Activated CD4-positive, CD25-positive, alpha-beta regulatory T cell treated with anti-CD3 and anti-CD28 coated beads, Interleukin-2, amount 50 U/mL, for 24 hours (primary cell): ENCODE measurements around the gene EXOC5.
A peak's percentile ranks its signal among the peaks of the same experiment; 100 is the strongest.
"Not testable (repeated sequence)": the region's sequence is repeated elsewhere in the genome, so short reads cannot be mapped to it uniquely, and the experiment has no call there.

Source experiments
- ATAC-seq, 2 donors: fragments of 150-1000 bp; cut with Tn5 transposase; one replicate each; pipeline ENCODE4 v1.10.0; 2021; ENCODE audit warnings: mild to moderate bottlenecking in 1 of 2, moderate library complexity in 1 of 2

The EXOC5 gene

DNA sequence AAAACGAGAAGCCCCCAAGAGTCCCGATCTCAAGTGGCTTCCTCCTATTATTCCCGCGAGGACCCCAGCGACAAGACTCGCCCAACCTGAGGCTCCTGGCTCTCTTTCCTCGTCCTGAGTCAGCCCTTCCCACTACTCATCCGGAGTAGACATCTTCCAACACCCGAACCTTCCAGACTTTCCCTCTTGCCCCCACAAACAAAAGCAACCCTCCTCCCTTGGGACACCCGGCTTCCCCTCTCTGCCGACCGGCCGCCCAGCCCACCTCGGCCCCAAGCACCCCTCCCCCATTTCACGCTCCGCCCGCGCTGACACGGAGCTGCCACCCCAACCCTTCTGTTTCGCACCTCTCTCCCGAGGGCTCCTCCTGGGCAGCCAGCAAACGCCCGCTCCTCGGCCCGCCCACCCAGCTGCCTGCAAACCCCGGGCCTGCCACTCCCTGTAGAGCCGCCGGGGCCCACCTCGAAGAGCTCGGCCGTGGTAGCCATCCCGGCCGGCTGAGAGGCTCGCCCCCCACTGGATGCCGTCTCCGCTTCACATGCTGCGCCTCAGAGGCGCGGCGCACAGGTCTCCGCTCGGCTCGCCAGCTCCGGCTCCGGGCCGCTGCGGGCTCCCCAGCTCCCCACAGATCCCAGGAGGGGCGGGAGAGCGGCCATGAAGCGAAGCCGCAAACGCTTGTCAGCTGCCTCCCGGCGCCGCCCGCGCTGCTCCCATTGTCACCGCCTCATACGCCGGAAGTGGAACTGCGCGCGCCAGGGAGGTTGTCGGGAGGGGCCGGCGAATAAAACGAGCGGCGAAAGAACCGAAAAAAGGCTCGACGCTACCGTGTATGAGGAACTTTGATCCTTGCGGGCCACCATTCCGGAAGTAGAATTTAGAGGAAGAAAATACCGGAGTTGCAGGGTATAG, at the start of gene EXOC5, which contains the start of gene AP5M1:
Gene EXOC5, minus strand, starts transcription at position 745 of the 909 bp plus-strand sequence. Its CDS starts 257 bp downstream, at position 488.
Gene AP5M1, plus strand, starts transcription at position 811 of the 909 bp plus-strand sequence. CDS start 344 bp downstream, outside the sequence.
- peak; percentile 90 to 91 for ATAC-seq

DNA sequence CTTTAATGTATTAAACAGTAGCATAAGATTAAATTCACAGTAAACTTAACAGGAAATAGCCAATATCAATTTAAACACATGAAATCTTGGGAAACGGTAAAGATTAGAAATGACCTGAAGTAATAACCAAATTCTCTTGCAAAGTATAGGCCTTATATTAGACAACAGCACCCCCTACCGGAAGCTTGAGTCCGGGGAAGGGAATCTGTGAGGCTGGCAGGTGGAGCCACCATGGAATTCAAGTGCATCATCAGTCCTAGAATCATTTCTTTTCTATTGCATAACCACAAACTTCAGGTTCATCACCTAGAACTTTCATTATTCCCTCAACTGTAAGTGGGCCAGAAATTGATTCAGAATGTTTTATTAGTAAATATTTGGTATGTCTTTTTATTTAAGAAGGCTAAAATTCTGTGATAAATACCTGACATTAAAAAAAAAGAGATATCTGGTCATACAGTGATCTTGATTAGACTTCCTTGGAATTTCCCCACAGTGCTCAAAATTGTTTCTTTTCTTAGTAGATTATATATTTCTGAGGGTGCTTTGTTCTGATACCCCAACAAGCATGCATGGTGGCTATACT, 48.6 kb upstream of the EXOC5 start:
- peak in 1 of 2 donors; percentile 71 for ATAC-seq

DNA sequence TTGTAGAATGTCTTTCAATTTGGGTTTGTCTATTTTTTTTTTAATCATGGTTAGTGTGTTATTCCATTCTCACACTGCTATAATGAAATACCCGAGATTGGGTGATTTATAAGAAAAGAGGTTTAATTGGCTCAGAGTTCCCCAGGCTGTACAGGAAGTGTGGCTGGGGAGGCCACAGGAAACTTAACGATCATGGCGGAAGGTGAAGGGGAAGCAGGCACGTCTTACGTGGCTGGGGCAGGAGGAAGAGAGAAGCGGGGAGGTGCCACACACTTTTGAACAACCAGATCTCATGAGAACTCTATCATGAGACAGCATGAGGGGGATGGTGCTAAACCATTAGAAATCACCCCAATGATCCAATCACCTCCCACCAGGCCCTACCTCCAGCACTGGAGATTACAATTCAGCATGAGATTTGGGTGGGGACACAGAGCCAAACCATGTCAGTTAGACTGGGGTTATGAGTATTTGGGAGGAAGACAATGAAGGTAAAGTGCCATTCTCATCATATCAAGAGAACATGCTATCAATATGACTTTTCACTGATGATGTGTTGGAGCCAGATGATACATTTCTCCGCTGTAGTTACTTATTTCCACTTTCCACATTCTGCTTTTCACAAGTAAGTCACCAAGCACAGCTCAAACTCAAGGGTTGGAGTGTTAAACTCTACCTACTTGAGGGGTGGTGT, 45.8 kb upstream of the EXOC5 start:
- no peak for ATAC-seq

- no peak for ATAC-seq
Observed at GRCh38 chr14:57302883-57303282, 34.2 kb upstream of the EXOC5 start.

GRCh38 chr14:57299511-57299910, 30.8 kb upstream of the EXOC5 start:
- no peak for ATAC-seq

GRCh38 chr14:57297852-57298251, 29.1 kb upstream of the EXOC5 start:
- ATAC-seq = no peak

DNA sequence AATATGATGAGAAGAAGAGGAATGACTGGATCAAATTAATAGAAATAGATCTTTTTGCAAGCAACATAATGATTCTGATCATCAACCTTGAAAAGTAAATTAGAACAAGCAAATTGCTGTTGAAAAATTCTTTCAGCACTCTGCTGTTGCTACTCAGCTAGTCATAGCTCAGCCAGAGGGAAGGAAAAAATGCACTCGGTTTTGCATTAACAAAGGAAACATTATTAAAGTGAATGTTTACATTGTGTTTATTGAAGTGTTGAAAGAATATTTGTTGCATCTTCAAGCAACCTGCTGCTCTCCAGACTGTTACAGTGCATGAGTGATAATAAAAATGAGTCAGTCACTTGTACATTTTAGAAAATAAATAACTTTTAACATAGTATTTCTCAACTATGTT, 26.5 kb upstream of the EXOC5 start:
- ATAC-seq = no peak

DNA sequence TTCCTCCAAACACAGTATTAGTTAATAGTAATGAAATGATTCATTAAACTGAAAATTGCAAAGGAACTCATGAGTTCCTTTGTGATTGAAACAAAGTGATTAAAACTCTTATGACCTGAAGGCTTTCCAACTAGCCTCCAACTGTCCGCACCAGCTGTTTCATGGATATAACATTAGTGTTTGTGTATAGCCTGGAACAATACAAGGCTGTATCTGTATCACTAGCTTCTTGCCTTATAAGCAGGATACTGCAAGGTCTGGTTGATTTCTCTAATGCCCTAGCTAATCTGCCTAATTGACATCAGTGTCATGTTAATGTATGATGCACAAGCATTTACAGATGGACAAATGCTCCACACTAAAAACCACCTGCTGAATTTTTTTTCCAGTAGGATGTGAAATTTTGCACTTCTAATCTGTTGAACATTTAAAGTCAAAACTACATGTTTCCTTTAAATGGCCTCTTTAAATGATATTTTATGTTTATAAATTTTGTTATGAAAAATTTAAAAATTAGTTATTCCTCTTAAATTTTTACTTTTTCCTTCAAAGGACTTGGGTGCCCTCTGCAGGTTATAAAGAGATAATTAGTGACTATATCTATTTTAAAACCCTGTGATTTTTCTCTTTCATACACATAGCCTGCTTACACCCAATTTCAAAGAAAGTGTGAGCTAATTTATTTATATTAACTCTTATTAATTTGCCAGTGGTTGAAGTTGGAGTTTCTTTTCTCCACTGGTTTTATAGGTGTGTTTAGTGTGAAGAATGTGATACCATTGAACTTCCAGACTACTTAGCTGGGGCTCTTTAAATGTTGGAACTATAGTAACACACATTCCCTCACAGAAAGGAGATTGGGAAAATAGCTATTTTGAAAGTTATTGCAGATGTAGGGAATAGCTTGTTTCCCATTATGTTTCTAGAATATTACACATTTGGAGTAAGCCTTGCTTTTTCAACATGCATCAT, 25.4 kb upstream of the EXOC5 start:
- no peak for ATAC-seq

DNA sequence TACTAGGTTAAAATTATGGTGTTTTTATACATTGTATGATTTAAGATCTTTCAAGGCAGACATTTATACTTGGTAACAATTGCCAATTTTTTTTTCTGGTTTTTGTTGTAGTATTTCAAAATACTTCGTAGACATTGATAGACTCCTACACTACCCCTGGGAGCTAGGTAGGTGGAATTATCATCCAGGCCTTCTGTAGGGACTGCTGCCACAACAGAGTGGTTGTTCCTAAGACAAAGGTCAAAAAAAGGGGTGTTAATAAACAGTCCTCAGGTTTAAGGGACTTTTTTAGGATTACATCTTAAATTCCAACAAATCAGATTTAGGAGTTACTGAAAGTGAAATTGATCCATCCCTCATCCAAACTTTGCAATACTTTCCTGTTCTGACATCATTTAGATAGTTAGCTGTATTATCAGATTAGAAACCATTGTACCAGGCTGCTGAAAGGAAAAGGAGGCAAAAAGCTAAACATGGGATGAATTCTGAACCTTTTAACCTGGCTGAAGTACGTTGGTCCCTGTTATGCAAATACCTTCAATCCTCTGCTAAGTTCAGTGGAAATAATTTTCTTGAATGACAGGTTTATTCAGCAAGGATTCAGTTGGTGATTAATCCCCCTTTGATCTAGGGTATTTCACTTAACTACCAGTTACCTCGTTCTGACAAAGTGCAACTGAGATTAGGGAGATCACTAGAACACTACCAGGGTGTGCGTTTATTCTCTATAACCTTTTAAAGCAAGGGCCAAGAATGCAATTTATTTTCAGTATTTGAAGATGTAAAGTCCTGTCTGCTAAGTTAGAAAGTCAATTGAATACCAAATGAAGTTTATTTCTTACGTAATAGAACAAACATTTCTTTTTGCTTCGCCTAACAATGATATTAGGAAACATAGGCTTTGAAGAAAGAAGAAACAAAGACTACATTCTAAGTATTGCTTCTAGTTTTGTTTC, 23.3 kb upstream of the EXOC5 start:
- no peak for ATAC-seq

- no peak for ATAC-seq
Observed at GRCh38 chr14:57290751-57291150, 22.0 kb upstream of the EXOC5 start.

- no peak for ATAC-seq
Observed at GRCh38 chr14:57287745-57288144, 19.0 kb upstream of the EXOC5 start.

GRCh38 chr14:57277062-57277461, 8.4 kb upstream of the EXOC5 start:
- ATAC-seq = no peak

GRCh38 chr14:57275023-57275664, 6.4 kb upstream of the EXOC5 start:
- no peak for ATAC-seq

DNA sequence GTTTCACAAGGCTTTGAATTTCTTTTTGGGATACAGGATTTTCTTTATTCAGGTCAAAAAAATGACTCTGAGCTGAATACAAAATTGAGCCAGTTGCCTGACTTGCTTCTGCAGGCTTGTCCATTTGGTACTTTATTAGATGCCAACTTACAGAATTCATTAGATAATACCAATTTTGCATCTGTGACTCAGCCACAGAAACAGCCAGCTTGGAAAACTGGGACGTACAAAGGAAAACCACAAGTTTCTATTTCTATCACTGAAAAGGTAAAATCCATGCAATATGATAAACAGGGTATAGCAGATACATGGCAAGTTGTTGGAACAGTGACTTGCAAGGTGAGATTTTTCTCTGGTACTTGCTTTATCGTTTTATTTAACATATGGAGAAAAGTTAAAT, 5.8 kb upstream of the EXOC5 start:
- no peak for ATAC-seq

DNA sequence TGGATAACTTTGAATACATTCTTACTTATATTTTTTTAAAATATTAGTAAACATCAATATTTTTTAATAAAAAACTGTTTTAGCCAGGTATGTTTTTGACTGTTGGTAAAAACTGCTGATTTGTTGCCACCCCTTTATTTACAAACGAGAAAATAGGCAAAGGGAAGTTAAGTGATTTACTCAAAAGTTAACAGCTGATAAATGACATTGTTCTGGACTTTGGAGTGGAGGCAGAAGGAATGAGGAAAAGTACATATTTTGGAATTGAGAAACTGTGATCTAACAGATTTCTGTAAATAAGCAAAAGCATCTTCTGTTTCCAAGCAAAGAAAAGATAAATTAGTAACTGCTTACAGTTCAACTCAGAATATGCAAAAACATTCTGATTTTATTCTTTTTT, 4.5 kb upstream of the EXOC5 start:
- no peak for ATAC-seq

GRCh38 chr14:57266065-57266464, 2.6 kb downstream of the EXOC5 start:
- no peak for ATAC-seq

DNA sequence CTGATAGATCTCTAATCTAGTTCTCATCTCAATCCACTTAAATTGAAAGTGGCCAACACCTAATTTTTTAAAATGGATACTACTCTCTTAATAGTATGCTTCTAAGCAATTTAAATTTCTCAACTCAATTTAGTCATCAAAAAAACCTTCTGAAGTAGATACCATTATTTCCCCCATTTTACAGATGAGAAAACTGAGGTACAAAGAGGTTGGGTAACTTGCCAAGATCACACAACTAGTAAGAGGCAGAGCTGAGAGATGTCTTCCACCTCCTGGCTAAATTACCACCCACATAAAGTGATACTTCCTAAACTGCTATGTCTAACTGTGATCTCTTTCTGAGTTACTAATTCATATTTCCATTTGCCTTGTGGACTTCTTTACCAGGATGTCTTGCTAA, 6.6 kb downstream of the EXOC5 start:
- ATAC-seq = no peak

GRCh38 chr14:57261604-57262003, 7.1 kb downstream of the EXOC5 start:
- ATAC-seq = no peak

DNA sequence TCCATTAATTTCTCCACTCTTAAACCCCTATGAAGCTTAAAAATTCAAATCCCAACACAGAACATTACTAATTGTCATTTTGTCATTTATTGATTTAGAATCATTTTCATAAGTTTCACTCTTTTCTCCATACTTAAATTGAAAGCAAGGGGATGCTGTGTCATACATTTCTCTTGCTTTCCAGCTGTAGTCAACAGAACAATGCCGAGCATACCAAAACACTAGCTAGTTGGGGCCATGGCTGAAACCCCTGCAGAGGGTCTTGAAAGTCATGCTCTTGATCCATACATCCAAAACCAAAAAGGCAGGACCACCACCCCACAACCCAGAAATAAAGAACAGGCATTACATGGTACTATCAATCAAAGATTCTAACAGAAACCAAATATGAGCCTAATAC, 9.0 kb downstream of the EXOC5 start:
- no peak for ATAC-seq

DNA sequence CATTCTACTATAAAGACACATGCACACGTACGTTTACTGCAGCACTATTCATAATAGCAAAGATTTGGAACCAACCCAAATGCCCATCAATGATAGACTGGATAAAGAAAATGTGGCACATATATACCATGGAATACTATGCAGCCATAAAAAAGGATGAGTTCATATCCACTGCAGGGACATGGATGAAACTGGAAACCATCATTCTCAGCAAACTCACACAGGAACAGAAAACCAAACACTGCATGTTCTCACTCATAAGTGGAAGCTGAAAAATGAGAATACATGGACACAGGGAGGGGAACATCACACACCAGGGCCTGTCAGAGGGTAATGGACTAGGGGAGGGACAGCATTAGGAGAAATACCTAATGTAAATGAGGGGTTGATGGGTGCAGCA, 10.5 kb downstream of the EXOC5 start:
- ATAC-seq = not testable (repeated sequence)

DNA sequence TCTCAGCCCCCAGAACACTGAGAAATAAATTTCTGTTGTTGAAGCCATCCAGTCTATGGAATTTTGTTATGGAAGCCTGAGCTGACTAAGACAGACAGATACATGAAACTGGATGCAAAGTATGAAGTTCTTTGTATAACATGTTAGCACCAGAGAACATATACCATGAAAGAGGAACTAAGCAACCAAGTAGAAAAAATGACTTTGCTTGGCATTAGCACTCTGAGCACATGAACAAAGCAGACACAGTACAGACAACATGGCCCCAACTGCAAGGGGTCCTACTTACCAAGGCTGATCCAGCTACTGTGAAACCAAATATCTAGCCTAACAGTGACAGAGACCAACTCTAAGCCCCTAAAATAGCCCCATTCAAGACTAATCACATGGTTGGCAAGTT, 13.8 kb downstream of the EXOC5 start:
- no peak for ATAC-seq
